Activated CD8-positive, alpha-beta memory T cell treated with anti-CD3 and anti-CD28 coated beads, Interleukin-2, amount 50 U/mL, for 24 hours (primary cell): ENCODE measurements around the gene FIBCD1.
"Not testable (repeated sequence)": the region's sequence is repeated elsewhere in the genome, so short reads cannot be mapped to it uniquely, and the experiment has no call there.

ENCODE experiments used
- DNase-seq: peaks from one replicate; pipeline ENCODE4 v3.0.0-alpha.2; 2020; ENCODE audit errors: extremely low read depth

The FIBCD1 gene

GRCh38 chr9:130921989-130922892 lies 16.8 kb downstream of the FIBCD1 start:
- no peak for DNase-seq

- no peak for DNase-seq
These were observed 17.6 kb downstream of the FIBCD1 start for GRCh38 chr9:130921300-130921988.

- no peak for DNase-seq
These were observed 18.2 kb downstream of the FIBCD1 start for GRCh38 chr9:130920762-130921299.

- no peak for DNase-seq
These were observed 18.8 kb downstream of the FIBCD1 start for GRCh38 chr9:130920233-130920632.

- no peak for DNase-seq
These were observed 19.4 kb downstream of the FIBCD1 start for GRCh38 chr9:130919559-130920145.

GRCh38 chr9:130918826-130919558 lies 20.1 kb downstream of the FIBCD1 start:
- DNase-seq: no peak

GRCh38 chr9:130918101-130918825 lies 20.8 kb downstream of the FIBCD1 start:
- DNase-seq: no peak

- DNase-seq: no peak
These were observed 21.7 kb downstream of the FIBCD1 start for GRCh38 chr9:130917168-130917960.

- no peak for DNase-seq
These were observed 24.0 kb downstream of the FIBCD1 start for GRCh38 chr9:130915096-130915447.

- no peak for DNase-seq
These were observed 24.5 kb downstream of the FIBCD1 start for GRCh38 chr9:130914417-130915095.

- DNase-seq: no peak
These were observed 25.2 kb downstream of the FIBCD1 start for GRCh38 chr9:130913599-130914416.

GRCh38 chr9:130912932-130913598 lies 26.0 kb downstream of the FIBCD1 start:
- no peak for DNase-seq

GRCh38 chr9:130911254-130912049 lies 27.6 kb downstream of the FIBCD1 start:
- DNase-seq: no peak

- not testable (repeated sequence) for DNase-seq
These were observed 28.4 kb downstream of the FIBCD1 start for GRCh38 chr9:130910670-130911069.

- not testable (repeated sequence) for DNase-seq
These were observed 29.0 kb downstream of the FIBCD1 start for GRCh38 chr9:130910041-130910440.

- no peak for DNase-seq
These were observed 30.1 kb downstream of the FIBCD1 start for GRCh38 chr9:130908878-130909355.
